ENCODE results near the gene BORCS8. TPM values are rescaled to one million over a fixed set of nuclear protein-coding genes. Genes with fewer than 3 reads are reported as not detected.

BORCS8 gene
- total and polyA plus RNA-seq, 2 of the 13 experiments (the other 11 are each of a cell fraction or from before 2014, with no cell fraction given): 9.6 to 13.3 TPM

DNA sequence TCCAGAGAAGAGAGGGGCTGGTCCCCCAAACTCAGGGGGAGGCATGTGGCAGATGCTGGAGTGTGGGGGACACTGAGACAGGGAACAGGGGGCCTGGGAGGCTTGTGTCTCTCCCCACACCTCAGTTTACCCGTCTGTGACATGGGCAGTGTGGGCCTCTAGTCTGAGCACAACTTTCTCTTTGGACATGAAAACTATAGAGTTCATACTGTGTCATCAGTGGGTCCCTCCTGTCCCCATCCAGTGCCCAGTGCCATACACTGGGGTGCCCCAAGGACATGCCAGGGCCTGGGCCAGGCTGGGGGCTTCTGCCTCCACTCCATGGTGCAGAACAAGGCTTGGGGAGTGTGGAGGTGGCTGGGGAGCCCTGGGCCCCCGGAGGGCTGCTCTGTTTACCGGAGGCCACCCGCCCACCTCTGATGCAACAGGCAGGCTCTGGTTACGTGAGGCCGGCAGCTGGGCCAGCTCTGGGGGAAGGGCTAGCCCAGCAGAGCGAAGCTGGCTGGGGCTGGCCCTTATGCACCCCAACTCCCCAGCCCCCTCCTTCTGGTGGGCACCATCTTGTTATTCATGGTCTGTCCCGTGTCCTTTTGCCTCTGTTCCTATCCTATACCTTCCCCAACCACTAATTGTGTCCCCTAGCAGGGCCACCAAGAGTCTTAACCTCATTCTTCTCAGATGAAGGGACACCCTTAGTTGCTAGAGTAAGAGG is 20.0 kb downstream of the BORCS8 start (continued):
- TF ChIP-seq ZNF605 (CRISPR knock-in tag; IDR thresholded peaks at IDR 0.05) (no peak), ZNF772 (CRISPR knock-in tag; IDR thresholded peaks at IDR 0.05) (peak; percentile 64; the same call in 1 of the 2 replicates), ZNF563 (CRISPR knock-in tag; IDR thresholded peaks at IDR 0.05) (no peak), KIAA2018 (CRISPR knock-in tag; IDR thresholded peaks at IDR 0.05; ENCODE audit: borderline replicate concordance) (no peak), MTERF4 (CRISPR knock-in tag; IDR thresholded peaks at IDR 0.05) (no peak), FOSL2 (CRISPR knock-in tag; IDR thresholded peaks at IDR 0.05) (peak; percentile 63), ISX (CRISPR knock-in tag; conservative IDR thresholded peaks at IDR 0.05) (no peak), YY1 (IDR thresholded peaks at IDR 0.05; ENCODE audit: insufficient read depth, insufficient replicate concordance, low read depth, low read length) (peak; percentile 39), GZF1 (CRISPR knock-in tag; IDR thresholded peaks at IDR 0.05) (no peak), ZNF382 (CRISPR knock-in tag; IDR thresholded peaks at IDR 0.05; ENCODE audit: borderline replicate concordance) (no peak), SYNCRIP (IDR thresholded peaks at IDR 0.05; ENCODE audit: insufficient read depth, low read depth, low read length) (no peak), RARG (CRISPR knock-in tag; IDR thresholded peaks at IDR 0.05; ENCODE audit: low read depth) (no peak), ARNTL (CRISPR knock-in tag; IDR thresholded peaks at IDR 0.05) (no peak), TCF12 (IDR thresholded peaks at IDR 0.05) (no peak), TCF12 (CRISPR knock-in tag; IDR thresholded peaks at IDR 0.05) (no peak), FOSL1 (CRISPR knock-in tag; IDR thresholded peaks at IDR 0.05; ENCODE audit: borderline replicate concordance) (no peak), FOXA3 (CRISPR knock-in tag; IDR thresholded peaks at IDR 0.05) (peak; percentile 92), SP4 (CRISPR knock-in tag; IDR thresholded peaks at IDR 0.05) (peak; percentile 69; the same call in 1 of the 2 replicates), SOX5 (CRISPR knock-in tag; IDR thresholded peaks at IDR 0.05; ENCODE audit: borderline replicate concordance) (no peak)
- TF ChIP-seq, protein P1, sequence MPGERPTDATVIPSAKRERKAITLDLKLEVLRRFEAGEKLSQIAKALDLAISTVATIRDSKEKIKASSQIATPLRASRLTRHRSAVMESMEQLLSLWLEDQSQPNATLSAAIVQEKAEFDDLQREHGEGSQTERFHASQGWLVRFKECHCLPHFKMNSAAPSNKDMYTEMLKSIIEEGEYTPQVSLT (CRISPR knock-in tag; IDR thresholded peaks at IDR 0.05; ENCODE audit: borderline replicate concordance, low read depth): no peak
- TF ChIP-seq, protein P2, sequence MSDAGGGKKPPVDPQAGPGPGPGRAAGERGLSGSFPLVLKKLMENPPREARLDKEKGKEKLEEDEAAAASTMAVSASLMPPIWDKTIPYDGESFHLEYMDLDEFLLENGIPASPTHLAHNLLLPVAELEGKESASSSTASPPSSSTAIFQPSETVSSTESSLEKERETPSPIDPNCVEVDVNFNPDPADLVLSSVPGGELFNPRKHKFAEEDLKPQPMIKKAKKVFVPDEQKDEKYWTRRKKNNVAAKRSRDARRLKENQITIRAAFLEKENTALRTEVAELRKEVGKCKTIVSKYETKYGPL (CRISPR knock-in tag; IDR thresholded peaks at IDR 0.05): no peak
